Liver (tissue), 9 donors: ENCODE measurements around the gene GGA1. TPM values are rescaled to one million over a fixed set of nuclear protein-coding genes. Genes with fewer than 3 reads are reported as not detected.

Experiments used
- DNase-seq: peaks from one replicate; pipeline ENCODE4 v3.0.0-alpha.2; 2017; ENCODE audit warnings: low spot score
- H3K27ac ChIP-seq, 2 donors: one replicate each; pipeline ENCODE4 v1.7.0; 2013; ENCODE audit warnings: inconsistent platforms in 2 of 2, low read length in 2 of 2, control low read depth in 1 of 2, low read depth in 1 of 2, mild to moderate bottlenecking in 1 of 2
- H3K27me3 ChIP-seq, 4 donors: one replicate each; pipeline versions ENCODE4 v1.6.1 to v1.7.0; 2013; ENCODE audit warnings: low read length in 3 of 4, inconsistent platforms in 1 of 4, mild to moderate bottlenecking in 1 of 4, moderate library complexity in 1 of 4; ENCODE audit not compliant: control insufficient read depth in 4 of 4, insufficient read depth in 4 of 4
- H3K36me3 ChIP-seq, 4 donors: one replicate each; pipeline versions ENCODE4 v1.6.1 to v1.7.0; 2013; ENCODE audit warnings: low read length in 3 of 4, mild to moderate bottlenecking in 3 of 4, low read depth in 1 of 4, moderate library complexity in 1 of 4; ENCODE audit not compliant: control insufficient read depth in 4 of 4, insufficient read depth in 3 of 4
- H3K4me1 ChIP-seq, 4 donors: one replicate each; pipeline versions ENCODE4 v1.6.1 to v1.7.0; 2013; ENCODE audit warnings: low read length in 3 of 4, mild to moderate bottlenecking in 3 of 4, moderate library complexity in 1 of 4; ENCODE audit not compliant: control insufficient read depth in 4 of 4, insufficient read depth in 4 of 4
- H3K4me3 ChIP-seq, 3 donors: one replicate each; pipeline versions ENCODE4 v1.6.1 to v1.7.0; 2013; ENCODE audit warnings: low read length in 3 of 3, control low read depth in 1 of 3, low read depth in 1 of 3, mild to moderate bottlenecking in 1 of 3
- H3K9ac ChIP-seq, 2 donors: one replicate each; pipeline ENCODE4 v1.7.0; 2013; ENCODE audit warnings: low read length in 2 of 2, mild to moderate bottlenecking in 2 of 2, moderate library complexity in 2 of 2, control low read depth in 1 of 2, low read depth in 1 of 2
- H3K9me3 ChIP-seq, 4 donors: one replicate each; pipeline versions ENCODE4 v1.6.1 to v1.7.0; 2013; ENCODE audit warnings: low read length in 3 of 4; ENCODE audit not compliant: control insufficient read depth in 4 of 4
- EGR1 ChIP-seq, 2 donors: IDR thresholded peaks; 2 replicates each; pipeline ENCODE4 v1.6.1; 2016 to 2018; ENCODE audit warnings: antibody characterized with exemption in 2 of 2, low read depth in 2 of 2
- FOXA1 ChIP-seq: IDR thresholded peaks from 2 replicates; pipeline ENCODE4 v1.6.1; 2016; ENCODE audit warnings: antibody characterized with exemption
- FOXA2 ChIP-seq: IDR thresholded peaks from 2 replicates; pipeline ENCODE4 v1.6.1; 2016; ENCODE audit warnings: antibody characterized with exemption
- HNF4A ChIP-seq, 2 donors: conservative IDR thresholded peaks; 2 replicates each; pipeline ENCODE4 v1.6.1; 2016; ENCODE audit warnings: antibody characterized with exemption in 2 of 2, mild to moderate bottlenecking in 2 of 2
- MAX ChIP-seq: IDR thresholded peaks from 2 replicates; pipeline ENCODE4 v1.6.1; 2016; ENCODE audit warnings: antibody characterized with exemption
- NR2F2 ChIP-seq: IDR thresholded peaks from 2 replicates; pipeline ENCODE4 v1.6.1; 2016; ENCODE audit warnings: antibody characterized with exemption
- RAD21 ChIP-seq, 2 donors: IDR thresholded peaks; 2 replicates each; pipeline ENCODE4 v1.6.1; 2016; ENCODE audit warnings: antibody characterized with exemption in 2 of 2, mild to moderate bottlenecking in 2 of 2
- REST ChIP-seq: IDR thresholded peaks from 2 replicates; pipeline ENCODE4 v1.6.1; 2016; ENCODE audit warnings: antibody characterized with exemption, mild to moderate bottlenecking
- RXRA ChIP-seq, 2 donors: IDR thresholded peaks; 2 replicates each; pipeline ENCODE4 v1.6.1; 2017 to 2018; ENCODE audit warnings: antibody characterized with exemption in 2 of 2, mild to moderate bottlenecking in 1 of 2
- ZBTB33 ChIP-seq: IDR thresholded peaks from 2 replicates; pipeline ENCODE4 v1.6.1; 2016; ENCODE audit warnings: antibody characterized with exemption
- WGBS: extraction: QIAGEN DNeasy Blood & Tissue Kit; methylation state at CpG from one replicate; pipeline ENCODE4 v1.1.7; 2013; 5-methylcytosine and 5-hydroxymethylcytosine counted together
- polyA plus RNA-seq, 2 donors: library from polyadenylated mRNA; stranded (reverse) in 1 of 2; unstranded in 1 of 2; fragments of 200-250 nt in 1 of 2; fragments of >200 nt in 1 of 2; fragmentation: Nextera tagmentation in 1 of 2; extraction: Ambion mirVana in 1 of 2; gene quantifications; one replicate each; pipeline versions ENCODE4 v1.2.1 to v1.2.3, GENCODE V29; 2013 to 2015
- total RNA-seq, 2 donors: library from RNA; depleted of rRNA; stranded (reverse); fragments of >200 nt; gene quantifications; one replicate each; pipeline ENCODE4 v1.2.3, GENCODE V29; 2014
- donor health status: healthy.
- donor health status: healthy.
- donor health status: healthy.
- donor health status: healthy.
- donor health status: healthy.

Gene GGA1
- total and polyA plus RNA-seq, 4 donors, result 15.1 to 26.4 (median 17.8) TPM

- Histone ChIP-seq H3K27ac (no peak overlapping the region), H3K4me3 (no peak overlapping the region), H3K4me1 (peaks cover 0 to 7% (median 0%) of the 10 kb centered on the region in 4 donors), H3K36me3 (peaks cover 0 to 2% (median 0%) of the 10 kb centered on the region in 4 donors), H3K9me3 (no peaks in the 10 kb centered on the region), H3K27me3 (no peaks in the 10 kb centered on the region), H3K9ac (no peak overlapping the region)
- DNase-seq, result no peak
- 72% methylated on average over 9 of the region's 9 CpGs for WGBS
- TF ChIP-seq HNF4A (conservative IDR thresholded peaks at IDR 0.05) (peak in 1 of 2 donors; percentile 32), EGR1 (IDR thresholded peaks at IDR 0.05; ENCODE audit: low read depth in 2 of 2) (no peak)
Observed at GRCh38 chr22:37647928-37648327, 39.3 kb downstream of the GGA1 start.

GRCh38 chr22:37650463-37651136, 42.0 kb downstream of the GGA1 start:
- DNase-seq, result no peak
- no peaks in the 10 kb centered on the region for H3K9me3 ChIP-seq
- WGBS, result 97% methylated on average over 17 of the region's 17 CpGs
- no peak overlapping the region for H3K9ac ChIP-seq
- no peaks in the 10 kb centered on the region for H3K27me3 ChIP-seq
- H3K36me3 ChIP-seq, result peaks cover 0 to 2% (median 0%) of the 10 kb centered on the region in 4 donors
- H3K27ac ChIP-seq, result no peak overlapping the region
- no peak overlapping the region for H3K4me3 ChIP-seq
- no peak for TF ChIP-seq FOXA1
- TF ChIP-seq RXRA (IDR thresholded peaks at IDR 0.05), result no peak
- TF ChIP-seq MAX, result no peak
- no peak for TF ChIP-seq ZBTB33
- H3K4me1 ChIP-seq, result no peaks in the 10 kb centered on the region

GRCh38 chr22:37654563-37655251, 46.1 kb downstream of the GGA1 start:
- no peak for DNase-seq
- peaks cover 2 to 17% (median 12%) of the 10 kb centered on the region in 4 donors for H3K4me1 ChIP-seq
- H3K36me3 ChIP-seq, result peaks cover 0 to 2% (median 0%) of the 10 kb centered on the region in 4 donors
- TF ChIP-seq FOXA2, result no peak
- TF ChIP-seq NR2F2, result no peak
- no peak for TF ChIP-seq RAD21 (IDR thresholded peaks at IDR 0.05)
- no peak for TF ChIP-seq REST
- no peaks in the 10 kb centered on the region for H3K9me3 ChIP-seq
- no peak overlapping the region for H3K27ac ChIP-seq
- H3K27me3 ChIP-seq, result no peaks in the 10 kb centered on the region
- WGBS, result 89% methylated on average over 14 of the region's 14 CpGs
- H3K4me3 ChIP-seq, result no peak overlapping the region
- no peak overlapping the region for H3K9ac ChIP-seq
